GM18498 (cell line): Measurements from ENCODE around the gene ACYP1.
A peak's percentile ranks its signal among the peaks of the same experiment; 100 is the strongest.

ENCODE experiments used
- ATAC-seq: cut with Tn5 transposase; IDR thresholded peaks from one replicate; pipeline ENCODE4 v1.9.1; 2021; ENCODE audit warnings: mild to moderate bottlenecking, moderate library complexity; ENCODE audit not compliant: unreplicated experiment

ACYP1 gene

DNA sequence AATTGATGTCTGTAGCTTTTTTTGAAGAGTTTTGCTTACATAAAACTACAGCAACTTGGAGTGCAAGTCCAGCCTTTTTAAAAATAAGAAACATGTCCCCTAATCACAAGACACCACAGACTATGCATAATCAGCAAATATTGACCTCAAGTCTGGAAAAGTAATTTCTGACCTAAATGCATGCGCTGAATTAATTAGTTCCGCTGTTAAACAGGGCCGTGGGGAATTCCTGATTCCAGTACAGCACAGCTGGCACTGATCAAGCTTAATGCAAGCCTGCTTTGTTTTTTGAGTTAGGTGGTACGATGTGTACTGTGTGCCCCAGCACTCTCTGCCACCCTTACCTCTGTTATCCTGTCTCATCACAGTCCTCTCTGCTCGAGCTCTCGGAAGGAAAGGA is 21.8 kb downstream of the ACYP1 start:
- no peak for ATAC-seq

- ATAC-seq, result no peak
Measured at GRCh38 chr14:75041613-75042012, 22.2 kb downstream of the ACYP1 start.

DNA sequence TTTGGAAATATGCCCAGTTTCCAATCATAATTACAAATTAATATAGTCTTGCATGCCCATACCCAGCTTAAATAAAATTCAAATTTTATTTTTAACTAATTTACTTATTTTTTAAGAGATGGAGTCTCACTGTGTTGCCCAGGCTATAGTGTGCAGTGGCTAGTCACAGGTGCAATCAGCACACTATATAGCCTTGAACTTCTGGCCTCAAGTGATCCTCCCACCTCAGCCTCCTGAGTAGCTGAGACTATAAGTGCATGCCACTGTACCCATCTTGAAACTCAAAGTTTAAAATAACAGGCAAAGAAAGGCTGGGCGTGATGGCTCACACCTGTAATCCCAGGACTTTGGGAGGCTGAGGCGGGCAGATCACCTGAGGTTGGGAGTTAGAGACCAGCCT is 22.9 kb downstream of the ACYP1 start:
- ATAC-seq, result no peak

DNA sequence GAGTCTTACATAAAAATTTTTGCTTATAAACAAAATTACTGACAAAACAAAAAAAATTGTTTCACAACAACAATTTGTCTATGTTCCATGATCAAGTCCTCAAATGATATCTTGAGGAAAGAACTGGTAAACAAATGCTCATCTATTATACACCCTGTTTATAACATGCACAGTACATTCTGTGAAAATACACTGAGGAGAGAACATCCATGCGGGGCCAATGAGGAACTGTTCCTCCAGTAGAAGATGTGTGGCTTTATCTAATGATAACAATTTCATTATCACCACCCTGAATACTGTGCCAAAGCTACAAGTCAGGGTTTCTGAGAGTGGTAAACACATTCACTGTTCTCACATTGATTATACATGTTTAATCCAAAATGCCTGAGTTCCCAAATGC is 23.3 kb downstream of the ACYP1 start:
- no peak for ATAC-seq

DNA sequence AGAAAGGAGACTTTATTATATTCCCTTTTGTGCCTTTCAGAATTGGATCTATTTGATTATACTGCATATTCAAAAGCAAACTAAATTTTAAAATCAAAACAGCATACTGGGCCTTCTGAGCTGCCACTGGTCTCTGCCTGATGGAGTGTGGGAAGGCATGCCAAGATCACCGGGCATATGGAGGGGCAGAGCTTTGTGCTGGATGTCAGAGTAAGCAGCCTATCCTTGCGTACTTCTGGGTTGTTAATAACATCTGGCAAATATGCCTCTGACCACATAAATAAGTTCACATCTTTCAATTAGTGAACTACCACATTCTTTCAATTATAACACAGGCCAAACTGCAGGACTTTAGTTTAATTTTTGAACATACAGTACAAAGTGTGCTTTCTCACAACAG is 30.9 kb downstream of the ACYP1 start:
- no peak for ATAC-seq

DNA sequence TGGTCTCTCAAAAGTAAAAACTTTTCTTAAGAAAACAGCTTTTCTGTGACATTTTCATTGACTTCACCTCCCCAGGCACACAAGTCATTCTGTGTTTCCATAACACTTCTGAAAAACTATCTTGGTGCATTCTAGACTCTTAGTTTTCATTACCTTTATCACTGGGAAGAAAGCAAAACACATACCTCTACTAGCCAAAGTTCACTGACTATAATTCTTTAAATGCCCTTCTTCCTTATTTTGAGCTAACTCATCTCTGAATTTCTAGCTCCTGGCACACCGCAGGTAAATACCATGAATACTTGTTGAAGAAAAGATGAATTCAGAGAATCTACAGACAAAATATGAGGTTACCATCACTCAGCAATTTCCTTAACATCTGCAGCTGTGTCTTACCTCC is 33.7 kb downstream of the ACYP1 start:
- no peak for ATAC-seq

DNA sequence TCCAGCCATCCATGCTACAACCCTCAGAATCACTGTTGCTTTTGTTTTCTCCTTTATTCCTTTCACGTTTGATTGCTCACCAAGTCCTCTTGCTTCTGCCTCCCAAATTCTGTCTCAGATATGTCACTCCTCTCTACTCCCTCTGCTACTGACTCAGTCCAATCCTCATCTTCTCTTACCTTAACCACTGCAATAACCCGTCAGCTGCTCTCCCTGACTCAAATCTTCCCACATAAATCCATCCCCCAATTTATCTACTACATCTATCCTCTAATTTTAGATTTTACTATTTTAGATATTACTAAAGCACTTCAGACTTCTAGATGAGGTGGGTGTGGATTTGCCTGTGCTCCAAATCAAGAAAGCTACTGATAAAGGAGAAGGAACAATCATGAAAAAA is 37.9 kb downstream of the ACYP1 start:
- no peak for ATAC-seq

GRCh38 chr14:75025082-75025481 is 38.7 kb downstream of the ACYP1 start:
- no peak for ATAC-seq

DNA sequence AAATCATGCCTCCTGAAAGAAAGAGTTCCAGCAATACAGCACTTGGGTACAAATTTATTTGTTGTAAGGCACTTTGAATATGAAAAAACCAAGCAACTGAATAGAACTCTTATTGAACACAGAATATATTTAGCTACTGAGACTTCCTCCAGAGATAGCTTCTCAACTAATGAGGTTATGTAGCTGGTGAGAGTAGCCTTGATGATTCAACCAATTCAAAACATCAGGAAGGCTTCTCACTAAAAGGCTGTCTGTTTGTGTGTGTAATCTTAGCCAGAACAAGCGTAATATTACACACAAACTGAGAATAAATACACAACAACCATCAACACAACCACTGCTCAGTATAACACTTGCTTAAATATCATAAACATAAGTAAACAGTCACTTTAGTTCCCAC is 40.7 kb downstream of the ACYP1 start:
- no peak for ATAC-seq

- ATAC-seq, result no peak
Measured at GRCh38 chr14:75022655-75023054, 41.2 kb downstream of the ACYP1 start.

GRCh38 chr14:75018694-75019093 is 45.1 kb downstream of the ACYP1 start:
- no peak for ATAC-seq

DNA sequence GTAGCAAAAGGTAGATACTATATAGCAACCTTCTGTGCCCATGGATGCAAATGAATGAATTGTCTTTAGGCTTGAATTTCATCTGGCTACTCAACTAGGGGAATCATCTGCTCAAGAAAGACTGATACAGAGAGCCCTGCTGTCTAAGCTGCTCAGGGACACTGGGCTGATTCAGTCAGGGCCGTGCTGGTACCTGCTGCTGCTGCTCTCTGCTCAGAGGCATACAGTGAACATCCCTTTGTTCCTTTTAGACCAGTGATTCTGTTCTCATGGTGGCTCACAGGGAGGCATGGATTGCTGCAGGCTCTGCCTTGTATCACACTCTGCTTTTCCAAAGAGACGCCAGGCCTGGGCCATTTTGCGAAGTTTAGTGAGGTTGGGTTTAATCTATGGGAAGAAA is 47.0 kb downstream of the ACYP1 start:
- no peak for ATAC-seq

GRCh38 chr14:75015496-75015895 is 48.3 kb downstream of the ACYP1 start:
- ATAC-seq, result no peak

DNA sequence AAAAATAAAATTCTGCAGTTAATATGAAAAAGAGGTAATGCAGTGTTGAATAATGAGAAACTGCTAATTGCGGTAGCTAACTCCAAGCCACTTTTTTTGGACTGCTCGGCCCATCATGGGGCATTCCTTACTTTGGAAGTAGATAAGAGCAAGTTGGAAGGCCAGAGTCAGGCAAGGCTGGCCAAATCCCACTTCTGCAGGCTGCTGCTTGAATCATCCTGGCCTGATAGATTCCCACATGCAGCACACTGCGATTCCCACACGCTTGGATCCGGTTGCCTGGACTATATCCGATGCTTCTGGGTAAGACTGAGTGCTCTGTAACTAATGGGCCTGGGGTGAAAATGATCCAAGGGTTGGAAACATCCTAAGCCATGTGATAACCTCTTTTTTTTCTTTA is 50.5 kb downstream of the ACYP1 start:
- no peak for ATAC-seq

- ATAC-seq, result no peak
Measured at GRCh38 chr14:75011356-75011994, 52.3 kb downstream of the ACYP1 start.

DNA sequence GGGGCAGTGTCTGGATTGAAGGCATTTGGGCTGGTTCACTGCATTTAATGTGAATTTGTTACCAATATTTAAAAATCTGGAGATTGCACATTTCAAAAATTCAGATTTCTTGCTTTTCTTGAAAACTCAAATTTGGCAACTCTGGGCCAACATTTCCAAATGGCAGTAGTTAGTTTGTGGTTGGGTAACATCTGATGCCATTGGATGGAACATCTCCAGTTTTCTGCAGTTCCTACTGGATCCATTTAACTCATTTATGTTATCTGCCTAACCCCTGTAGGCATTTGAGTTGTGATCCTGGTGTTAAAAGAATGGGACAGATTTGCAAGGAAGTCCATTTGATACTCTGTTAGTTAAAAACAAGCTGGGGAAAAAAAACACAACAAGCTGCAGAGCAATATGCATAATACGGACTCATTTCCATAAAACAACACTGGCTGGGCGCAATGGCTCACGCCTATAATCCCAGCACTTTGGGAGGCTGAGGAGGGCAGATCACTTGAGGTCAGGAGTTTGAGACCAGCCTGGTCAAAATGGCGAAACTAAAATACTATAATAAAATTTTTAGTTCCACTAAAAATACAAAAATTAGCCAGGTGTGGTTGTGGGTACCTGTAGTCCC is 53.2 kb downstream of the ACYP1 start:
- ATAC-seq, result no peak

GRCh38 chr14:75009176-75009575 is 54.6 kb downstream of the ACYP1 start:
- ATAC-seq, result no peak

- ATAC-seq, result no peak
Measured at GRCh38 chr14:75005357-75005756, 58.5 kb downstream of the ACYP1 start.

DNA sequence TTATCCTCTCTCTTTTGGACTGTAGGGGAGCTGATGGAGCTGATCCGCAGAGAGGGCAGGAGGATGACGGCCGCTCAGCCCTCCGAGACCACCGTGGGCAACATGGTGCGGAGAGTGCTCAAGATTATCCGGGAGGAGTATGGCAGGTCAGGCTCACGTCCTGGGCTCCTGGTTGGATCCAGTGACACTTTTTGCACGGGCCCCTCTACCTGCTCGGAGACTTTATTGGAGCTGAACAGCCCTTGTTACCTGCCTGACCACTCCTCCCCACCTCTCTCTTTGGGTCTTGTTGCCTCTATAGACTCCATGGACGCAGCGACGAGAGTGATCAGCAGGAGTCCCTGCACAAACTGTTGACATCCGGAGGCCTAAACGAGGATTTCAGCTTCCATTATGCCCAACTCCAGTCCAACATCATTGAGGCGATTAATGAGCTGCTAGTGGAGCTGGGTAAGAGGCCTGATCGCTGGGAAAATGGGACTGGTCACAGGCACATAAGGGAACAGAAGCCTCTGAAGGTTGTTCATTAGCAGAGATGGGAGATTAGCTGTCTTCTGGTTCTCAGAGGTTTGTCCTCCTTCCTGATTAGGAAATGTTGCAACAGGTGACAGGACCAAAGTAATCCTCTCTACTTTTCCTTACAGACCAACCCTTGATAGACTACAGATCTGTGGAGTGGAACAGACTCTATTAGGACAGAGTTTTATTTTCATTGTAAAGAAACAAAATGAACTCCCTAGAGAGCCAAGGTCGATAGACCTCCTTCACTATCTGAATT is 60.4 kb downstream of the ACYP1 start:
- peak; percentile 1 for ATAC-seq
